HG02852 (cell line): Measurements from ENCODE around the gene WNK2.

Experiments used
- ATAC-seq: cut with Tn5 transposase; IDR thresholded peaks from one replicate; pipeline ENCODE4 v1.9.1; 2021; ENCODE audit warnings: mild to moderate bottlenecking, moderate library complexity; ENCODE audit not compliant: unreplicated experiment

Gene WNK2

DNA sequence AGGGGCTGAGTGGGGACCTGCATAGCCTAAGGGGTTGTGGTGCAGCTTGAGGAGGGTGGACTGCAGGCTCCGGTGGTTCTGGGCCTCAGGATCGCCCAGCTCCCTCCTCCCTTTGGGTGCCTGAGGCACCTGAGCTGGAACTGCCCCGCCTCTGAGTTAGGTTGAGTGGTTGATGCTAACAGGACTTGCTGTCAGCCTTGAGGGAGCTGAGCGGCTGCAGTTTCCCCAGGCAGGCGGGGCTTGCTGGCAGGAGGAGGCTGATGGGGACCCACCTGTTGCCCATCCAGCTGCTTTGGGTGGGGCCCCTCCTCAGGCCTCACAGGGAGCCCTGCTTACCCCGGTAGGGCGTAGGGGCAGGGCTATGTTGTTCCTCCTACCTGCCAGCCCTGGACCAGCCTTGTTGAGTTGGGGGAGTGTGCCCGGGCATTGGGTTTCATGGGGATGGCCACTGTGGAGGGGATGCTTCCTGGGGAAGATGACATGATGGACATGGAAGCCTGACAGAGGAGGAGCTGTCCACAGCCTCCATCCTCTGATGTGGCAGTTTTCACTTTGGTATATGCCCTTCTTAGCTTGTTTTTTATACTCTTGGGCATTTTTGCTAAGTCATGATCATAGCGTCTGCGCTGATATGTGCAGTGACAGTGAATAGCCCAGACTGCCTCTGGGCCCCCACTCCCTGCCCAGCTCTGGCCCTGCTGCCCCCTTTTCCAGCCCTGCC lies 14.3 kb downstream of the WNK2 start:
- ATAC-seq = no peak

DNA sequence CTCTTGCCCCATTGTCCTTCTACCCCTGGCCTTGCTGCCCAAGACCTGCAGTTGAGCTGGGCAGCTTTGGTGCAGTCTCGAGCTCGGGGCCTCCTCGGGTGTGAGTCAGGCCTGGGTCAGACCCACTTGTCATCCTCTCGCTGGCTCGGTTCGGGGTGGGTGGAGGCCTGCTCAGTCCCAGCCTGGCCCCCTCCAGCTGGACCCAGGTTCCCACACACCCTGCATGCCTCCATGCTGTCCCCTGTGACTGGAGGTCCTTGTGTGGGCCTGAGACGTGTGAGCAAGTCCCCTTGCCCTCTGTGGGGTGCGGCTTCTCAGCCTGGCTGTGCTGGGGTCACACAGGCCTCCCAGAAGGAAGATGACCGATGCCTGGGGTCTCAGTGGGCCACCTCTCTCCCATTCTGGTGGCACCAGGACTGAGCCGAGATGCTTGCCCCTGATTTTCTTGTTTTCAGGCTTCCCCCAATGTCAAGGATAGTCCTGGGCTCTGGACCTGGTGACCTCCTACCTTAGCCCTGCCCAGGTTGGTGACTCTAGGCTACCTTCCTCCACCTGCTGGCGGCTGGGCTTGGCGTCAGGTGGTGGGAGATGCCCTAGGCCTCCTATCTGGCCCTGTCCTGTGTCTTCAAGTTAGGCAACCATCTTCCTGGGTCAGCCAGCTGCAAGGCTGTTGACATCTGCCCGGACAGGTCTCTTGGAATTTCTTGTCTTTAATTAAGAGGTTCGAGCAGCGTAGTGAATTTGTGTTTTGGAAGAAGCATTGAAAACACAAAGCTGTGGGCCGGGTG lies 15.1 kb downstream of the WNK2 start:
- no peak for ATAC-seq

DNA sequence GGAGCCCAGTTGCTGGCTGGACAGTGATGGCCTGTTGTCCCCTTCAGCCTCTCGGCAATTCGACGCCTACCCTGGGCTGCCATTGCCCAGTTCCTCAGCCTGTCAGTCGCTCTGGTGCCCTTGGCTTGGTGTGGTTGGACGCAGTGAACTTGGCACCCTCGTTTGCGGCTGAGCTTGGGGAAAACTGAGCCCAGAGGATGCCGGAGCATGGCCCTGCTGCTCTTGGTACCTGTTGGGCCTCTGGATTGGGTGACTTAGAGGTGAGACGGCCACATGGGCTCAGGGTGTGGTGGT lies 16.5 kb downstream of the WNK2 start:
- no peak for ATAC-seq

DNA sequence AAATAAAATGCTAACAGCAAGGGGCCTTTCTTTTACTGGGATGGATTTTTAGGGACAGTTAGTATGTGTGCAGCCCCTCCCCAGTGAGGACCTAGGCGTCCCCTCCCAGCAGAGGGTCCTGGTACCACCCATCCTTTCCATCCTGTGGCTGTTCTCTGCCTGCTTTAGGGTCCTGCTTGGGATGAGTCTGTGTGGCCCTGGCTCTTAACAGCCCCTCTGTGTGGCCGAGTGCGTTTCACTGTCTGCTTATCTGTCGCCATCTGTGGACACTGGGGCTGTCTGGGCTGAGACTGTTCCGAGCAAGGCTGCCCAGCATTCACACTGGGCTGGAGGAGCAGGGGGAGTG lies 17.0 kb downstream of the WNK2 start:
- ATAC-seq = no peak

DNA sequence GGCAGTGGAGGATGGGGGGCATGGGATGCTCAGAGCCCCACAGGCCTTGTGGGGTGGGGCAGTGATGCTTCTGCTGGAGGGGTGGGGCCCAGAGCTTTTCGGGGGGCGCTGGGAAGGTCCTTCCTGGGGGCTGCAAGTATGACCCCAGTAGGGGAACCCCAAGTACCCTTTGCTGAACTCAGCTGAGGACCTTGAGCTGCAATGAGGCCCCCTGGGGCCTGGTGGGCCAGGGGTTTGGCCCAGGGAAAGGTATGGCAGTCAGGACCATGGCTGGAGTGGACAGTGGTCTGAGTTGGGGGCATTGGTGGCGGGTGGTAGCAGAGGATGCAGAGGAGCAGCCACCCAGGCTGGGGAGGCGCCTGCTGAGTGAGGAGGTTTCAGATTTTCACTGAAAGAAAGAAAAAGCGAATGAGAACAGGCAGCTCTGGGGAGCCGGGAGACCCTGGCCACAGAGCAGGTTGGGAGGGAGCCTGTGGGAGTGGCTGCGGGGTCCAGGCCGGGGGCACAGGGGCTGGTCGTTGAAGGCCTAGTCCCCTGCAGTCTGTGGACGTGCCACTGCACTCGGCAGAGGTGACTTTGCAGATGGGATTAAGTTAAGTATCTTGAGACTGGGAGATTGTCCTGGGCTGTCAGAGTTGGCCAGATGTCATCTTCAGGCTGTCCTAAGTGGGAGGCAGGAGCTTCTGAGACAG lies 19.2 kb downstream of the WNK2 start:
- no peak for ATAC-seq

DNA sequence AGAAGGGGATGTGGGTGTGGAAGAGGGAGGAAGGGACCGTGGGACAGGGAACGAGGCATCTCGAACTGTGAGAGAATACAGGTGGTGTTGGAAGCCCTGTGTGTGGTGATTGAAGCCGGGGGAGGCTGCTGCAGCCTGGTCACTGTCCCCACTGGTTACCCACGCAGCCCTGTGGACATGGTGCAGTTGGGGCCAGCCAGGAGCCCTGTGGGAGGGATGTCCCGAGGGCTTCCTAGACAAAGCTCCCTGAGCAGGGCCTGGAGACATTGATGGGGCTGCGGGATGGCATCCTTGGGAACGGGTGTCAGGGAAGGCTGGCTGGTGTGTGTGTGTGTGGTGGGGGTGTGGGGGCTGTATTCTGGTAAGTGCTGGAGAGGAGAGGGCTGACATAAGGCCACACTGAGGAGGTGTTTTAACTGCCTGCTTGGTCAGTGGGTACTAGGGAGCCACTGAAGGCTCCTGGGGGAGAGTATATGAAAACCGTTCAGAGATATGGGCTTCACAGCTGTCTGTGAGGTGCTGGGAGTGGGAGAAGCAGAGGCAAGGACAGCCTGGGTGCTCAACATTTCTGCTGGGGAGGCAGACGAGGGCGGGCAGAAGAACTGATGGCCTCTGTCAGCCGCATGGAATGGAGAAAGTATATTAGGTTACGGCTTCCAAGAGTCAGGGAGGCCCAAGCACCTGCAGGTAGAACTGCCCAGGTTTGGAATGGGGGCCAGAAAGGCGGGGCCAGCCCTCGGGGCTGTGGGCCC lies 20.0 kb downstream of the WNK2 start:
- ATAC-seq = no peak

DNA sequence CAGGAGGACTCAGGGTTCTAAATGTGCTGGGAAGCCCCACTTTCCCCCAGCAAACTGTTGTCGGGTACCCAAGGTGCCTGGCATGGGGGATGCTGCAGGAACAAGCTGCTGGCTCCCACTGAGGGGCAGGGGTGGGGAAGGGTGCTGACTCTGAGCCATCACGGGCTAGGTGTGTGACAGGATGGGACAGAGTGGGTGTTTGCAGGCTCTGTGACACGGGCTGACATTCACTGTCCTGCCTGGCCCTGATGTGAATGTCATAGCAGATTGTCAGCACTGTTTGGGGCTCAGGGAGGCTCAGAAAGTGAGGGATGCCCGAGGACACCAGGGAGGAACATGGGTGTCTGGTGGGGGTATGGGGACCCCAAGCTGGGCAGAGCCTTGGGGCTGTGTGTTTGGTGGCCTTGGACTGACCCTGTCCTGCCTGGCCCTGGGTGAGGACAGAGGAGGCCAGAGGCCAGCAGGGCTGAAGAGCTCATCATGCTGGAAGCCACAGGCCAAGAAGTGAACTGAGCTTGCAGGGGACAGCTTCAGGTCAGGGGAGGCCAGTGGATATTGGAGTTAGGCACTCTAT lies 20.6 kb downstream of the WNK2 start:
- ATAC-seq = no peak

DNA sequence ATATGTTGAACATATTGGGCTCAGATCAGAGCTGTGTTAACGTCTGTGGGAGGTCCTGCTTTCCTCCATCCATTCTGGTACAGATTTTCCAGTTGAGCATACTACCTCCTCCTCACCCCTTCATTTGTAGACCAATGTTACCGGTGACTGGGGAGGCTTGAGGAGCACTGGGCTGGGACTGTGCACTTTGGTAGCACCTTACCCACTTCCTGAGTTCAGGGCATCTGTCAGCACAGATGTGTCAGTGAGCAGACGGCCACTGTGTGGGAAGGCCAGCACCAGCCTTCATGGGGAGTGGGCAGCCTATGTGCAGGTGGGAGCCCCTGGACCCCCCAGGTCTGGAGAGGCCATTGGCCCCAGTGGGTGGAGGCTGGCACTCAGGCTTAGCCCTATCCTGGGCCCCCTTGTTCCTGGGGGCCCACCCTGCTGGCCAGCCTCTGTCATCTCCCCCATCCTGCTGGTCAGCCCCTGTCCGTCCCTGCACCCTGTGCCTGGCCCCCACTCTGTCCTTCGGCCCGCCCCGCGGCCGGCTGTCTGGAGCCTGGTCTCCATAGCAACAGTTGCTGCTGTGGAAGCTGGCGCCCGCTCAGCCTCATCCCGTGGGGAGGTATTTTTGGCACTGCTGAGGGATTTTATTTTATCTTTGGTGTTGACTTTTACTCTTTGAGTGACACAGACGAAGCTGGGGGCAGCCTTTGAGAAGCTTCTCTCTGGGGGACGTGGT lies 21.3 kb downstream of the WNK2 start:
- ATAC-seq = no peak

DNA sequence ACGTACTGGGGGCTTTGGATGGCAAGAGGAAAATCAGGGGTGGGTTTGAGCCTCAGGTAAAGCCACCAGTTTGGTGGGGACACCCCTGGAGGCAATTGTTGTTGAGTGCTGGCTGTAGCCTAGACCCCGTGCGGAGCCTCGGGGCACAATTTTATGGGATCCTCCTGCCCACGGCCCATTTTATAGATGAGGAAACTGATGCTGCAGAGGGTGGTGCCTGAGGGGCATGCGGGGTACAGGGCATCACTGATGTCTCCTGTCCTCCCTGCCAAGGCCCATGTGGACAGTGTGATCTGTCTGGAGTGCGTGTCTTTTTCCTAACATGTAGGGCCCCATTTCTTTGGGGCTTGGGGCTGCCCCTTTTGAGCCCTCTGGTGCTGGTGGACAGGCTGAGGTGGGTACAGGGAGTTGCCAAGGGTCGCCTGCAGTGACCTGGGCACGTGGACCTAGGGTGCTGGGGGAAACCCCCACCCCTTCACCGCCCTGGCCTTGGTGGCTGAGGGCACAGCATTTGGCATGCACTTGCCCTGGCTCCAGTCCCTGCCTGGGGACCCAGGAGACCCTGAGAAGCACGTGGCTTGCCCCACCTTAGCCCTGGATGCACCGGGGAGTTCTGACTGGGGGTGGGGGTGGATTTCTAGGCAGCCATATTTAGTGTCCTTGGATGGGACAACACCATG lies 22.1 kb downstream of the WNK2 start:
- ATAC-seq = no peak

DNA sequence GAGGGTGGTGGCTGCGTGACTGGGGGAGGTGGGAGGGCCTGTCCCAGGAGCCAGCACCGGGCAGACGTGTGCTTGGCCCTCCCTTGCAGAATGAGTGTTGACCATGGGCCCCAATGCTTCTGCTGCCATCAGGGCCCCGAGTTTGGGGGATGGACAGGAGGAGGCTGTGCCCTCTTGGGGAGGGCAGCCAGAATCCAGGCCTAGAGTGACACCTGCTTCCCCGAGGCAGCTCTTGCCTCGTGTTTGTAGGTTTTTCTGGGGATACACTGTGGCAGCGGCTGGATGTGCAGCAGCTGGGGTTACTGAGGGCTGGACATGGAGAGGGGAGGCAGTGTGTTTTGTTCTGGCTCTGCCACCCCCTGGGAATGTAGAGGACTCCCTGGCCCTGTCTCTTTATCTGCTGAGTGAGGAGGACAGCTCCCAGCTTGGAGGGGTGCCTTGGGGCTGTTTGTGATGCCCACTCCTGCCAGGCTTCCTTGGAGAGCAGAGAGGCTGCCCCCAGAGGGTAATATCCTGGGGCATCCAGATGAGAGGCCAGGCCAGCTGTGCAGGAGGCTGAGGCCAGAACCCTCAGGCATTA lies 22.7 kb downstream of the WNK2 start:
- ATAC-seq = no peak

DNA sequence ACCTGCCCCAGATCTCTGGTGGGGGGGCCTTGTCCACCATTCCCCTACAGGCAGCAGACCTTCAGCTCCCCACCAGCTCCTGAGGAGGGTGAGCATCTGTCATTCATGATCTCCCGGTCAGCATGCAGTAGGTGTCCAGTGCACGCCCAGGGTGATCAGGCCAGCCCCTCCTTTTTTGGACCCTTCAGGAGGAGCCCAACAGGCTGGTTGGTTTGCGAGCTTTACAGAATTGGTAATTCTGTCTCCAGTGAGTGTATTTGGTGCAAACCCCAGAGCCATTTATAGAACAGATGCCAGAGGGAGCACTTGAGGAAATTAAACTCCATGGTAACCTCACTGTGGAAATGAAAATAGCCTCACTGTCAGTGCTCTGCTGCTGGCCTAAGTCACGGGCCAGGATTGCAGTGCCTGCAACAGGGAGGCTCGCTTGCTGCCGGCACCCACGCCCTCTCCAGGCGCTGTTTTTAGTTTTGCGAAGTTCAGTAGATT lies 23.4 kb downstream of the WNK2 start:
- no peak for ATAC-seq

DNA sequence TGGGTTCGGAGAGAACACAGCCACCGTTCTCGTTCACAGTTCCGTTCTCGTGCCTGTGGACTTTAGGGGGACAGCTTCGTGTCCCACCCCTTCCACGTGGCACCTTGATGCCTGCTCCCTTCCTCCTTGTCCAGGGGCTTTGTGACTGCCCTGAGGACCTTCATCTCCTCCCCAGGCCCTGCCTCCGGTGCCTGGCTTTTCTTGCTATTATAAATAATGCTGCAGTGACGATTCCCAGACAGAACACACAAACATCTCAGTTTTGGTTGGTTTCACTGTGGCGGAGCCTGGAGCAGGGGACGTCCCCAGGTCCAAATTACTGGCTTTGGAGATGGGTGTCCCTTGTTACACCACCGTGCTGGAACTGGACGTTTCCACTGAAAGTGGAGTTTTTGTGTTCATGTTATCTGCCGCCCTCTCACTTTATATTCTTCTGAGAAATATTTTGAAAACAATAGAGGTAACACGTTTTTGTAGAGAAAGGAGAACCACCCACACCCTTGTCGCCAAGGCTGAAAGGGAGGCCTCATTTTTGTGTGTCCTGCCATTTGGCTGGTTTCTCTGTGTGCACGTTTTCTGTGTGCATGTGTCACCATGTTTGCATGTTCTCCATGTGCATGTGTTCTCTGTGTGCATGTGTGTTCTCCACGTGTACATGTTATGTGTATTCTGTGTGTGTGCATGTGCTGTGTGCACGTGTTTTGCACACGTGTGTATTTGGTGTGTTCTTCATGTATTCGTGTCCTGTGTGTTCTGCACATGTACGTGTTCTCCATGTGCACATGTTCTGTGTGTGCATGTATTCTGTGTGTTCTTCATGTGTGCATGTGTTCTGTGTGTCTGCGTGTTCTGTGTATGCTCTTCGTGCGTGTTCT lies 24.2 kb downstream of the WNK2 start:
- ATAC-seq = no peak

DNA sequence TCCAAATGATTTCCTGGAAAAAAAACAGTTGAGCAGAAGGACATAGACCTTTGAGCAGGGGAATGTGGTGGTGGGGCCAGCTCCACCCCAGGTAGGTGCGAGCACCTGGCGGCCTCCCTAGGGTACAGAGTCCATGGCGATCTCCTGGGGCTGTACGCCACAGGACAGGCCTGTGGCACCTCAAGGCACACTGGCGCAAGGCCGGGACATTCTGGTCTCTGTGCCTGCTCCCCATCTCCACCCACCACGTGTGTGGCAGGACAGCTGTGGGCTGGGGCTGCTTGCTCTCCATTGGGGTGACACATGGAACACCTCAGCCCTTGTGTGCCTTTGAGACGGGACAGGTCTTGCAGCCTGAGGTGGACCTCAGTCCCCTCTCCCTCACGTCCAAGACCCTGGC lies 25.2 kb downstream of the WNK2 start:
- ATAC-seq = no peak

DNA sequence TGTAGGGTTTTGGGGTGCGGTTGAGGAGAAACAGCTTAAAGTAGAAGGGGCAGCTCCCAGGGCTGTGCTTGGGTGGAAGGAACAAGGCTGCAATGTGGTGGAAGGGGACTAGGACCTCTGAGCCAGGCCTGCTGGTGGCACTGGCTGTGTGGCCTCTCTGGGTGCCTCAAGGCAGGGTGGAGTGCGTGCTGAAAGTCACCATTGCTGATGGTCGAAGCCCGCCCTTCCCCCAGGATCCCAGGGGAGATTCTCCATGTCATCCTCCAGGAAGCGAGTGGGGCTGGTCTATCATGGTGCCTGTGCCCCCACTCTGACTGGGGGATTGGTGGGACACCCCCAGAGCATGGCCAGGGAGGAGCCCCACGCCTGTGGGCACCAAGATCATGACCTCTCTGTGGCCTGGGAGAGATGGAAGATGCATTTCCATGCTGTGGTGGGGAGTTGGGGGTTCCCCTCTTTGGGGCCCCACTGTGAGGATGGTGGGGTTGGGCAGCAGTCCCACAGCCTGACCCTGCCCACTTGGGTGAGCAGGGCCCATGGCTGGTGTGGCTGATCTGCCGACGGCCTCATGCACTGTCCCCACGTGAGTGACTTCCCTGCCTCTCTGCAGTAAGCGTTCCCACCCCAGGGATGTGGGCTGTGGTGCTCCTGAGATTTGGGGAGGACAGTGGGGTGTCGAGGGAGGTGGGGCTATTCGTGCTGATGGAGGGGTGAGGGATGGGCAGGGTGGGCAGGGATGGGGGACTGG lies 25.8 kb downstream of the WNK2 start:
- no peak for ATAC-seq

DNA sequence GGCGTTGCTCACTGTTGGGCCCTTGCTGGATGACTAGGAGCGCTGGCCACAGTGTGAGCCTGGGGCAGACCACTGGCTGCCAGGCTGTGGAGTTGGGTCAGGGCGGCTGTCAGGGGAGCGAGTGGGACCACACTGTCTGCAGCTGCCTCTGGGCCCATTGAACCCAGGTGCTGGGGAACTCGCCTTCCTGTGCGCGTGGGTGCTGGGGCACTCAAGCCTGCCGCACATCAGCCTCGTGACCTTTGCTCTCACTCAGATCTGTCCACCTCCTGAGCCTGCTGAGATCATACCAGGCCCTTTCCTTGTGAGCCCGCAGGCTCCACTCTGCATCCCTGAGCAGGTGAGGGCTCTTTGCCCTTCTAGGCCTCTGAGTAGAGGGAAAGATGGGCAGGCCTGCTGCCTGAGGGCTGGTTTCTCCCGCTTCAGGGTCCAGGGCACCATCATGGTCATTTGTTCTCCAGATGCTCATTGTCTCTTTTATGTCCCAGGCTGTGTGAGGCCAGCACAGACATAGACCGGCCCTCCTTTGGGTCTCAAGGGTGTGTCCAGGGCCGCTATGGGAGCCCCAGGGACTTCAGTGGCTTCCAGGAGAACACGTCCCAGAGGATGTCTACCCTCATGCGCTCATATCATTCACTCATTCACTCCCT lies 26.5 kb downstream of the WNK2 start:
- no peak for ATAC-seq

DNA sequence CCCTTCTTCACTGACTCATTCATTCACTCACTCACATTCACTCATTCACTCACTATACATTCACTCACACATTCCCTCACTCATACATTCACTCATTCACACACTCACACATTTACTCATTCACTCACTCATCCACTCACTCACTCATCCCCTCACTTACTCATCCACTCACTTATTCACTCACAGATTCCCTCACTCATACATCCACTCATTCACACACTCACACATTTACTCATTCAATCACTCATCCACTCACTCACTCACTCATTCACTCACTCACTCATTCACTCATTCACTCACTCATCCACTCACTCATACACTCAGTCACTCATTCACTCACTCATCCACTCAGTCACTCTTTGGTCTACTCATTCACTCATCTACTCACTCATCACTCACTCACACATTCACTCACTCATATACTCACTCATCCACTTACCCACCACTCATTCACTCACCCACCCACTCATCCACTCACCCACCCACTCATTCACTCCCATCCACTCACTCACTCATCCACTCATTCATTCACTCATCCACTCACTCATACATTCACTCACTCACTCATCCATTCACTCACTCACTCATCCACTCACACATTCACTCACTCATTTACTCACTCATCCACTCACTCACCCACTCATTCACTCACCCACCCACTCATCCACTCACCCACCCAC lies 27.2 kb downstream of the WNK2 start:
- no peak for ATAC-seq

DNA sequence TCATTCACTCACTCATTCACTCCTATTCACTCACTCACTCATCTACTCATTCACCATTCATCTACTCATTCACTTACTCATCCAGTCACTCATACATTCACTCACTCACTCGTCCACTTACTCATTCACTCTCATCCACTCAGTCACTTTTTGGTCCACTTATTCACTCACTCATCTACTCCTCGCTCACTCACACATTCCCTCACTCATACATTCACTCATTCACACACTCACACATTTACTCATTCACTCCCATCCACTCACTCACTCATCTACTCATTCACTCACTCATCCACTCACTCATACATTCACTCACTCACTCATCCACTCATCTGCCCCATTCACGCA lies 27.7 kb downstream of the WNK2 start:
- ATAC-seq = no peak
